H9 (cell line): ENCODE results near the gene MASP2. TPM values are rescaled to one million over a fixed set of nuclear protein-coding genes. Genes with fewer than 3 reads are reported as not detected.
"Not testable (repeated sequence)": the region's sequence is repeated elsewhere in the genome, so short reads cannot be mapped to it uniquely, and the experiment has no call there.

Experiments used
- DNase-seq: peaks from one replicate; pipeline ENCODE4 v3.0.0-alpha.2; 2017
- H2AFZ ChIP-seq: one replicate; pipeline ENCODE4 v1.6.1; 2013; ENCODE audit warnings: mild to moderate bottlenecking, low read length, control low read depth, moderate library complexity
- H2AK5ac ChIP-seq: 2 replicates; pipeline ENCODE4 v1.6.1; 2013; ENCODE audit warnings: low read length, control low read depth, mixed read lengths; ENCODE audit not compliant: insufficient read length
- H2BK120ac ChIP-seq: one replicate; pipeline ENCODE4 v1.6.1; 2013; ENCODE audit warnings: low read depth, mild to moderate bottlenecking, low read length, control low read depth, inconsistent platforms; ENCODE audit not compliant: poor library complexity, severe bottlenecking
- H2BK12ac ChIP-seq: 2 replicates; pipeline ENCODE4 v1.6.1; 2013; ENCODE audit warnings: low read length, control low read depth, mixed read lengths, low read depth; ENCODE audit not compliant: insufficient read length
- H2BK15ac ChIP-seq: 2 replicates; pipeline ENCODE4 v1.6.1; 2013; ENCODE audit warnings: low read depth, low read length, control low read depth
- H2BK20ac ChIP-seq: one replicate; pipeline ENCODE4 v1.6.1; 2013; ENCODE audit warnings: low read depth, mild to moderate bottlenecking, low read length, control low read depth, inconsistent platforms; ENCODE audit not compliant: poor library complexity, severe bottlenecking
- H2BK5ac ChIP-seq: 2 replicates; pipeline ENCODE4 v1.6.1; 2013; ENCODE audit warnings: low read length, control low read depth, mixed read lengths; ENCODE audit not compliant: insufficient read length
- H3K14ac ChIP-seq: 2 replicates; pipeline ENCODE4 v1.6.1; 2013; ENCODE audit warnings: low read length, control low read depth; ENCODE audit not compliant: insufficient read depth
- H3K18ac ChIP-seq: 2 replicates; pipeline ENCODE4 v1.6.1; 2013; ENCODE audit warnings: low read depth, mild to moderate bottlenecking, mixed read lengths, low read length, control low read depth; ENCODE audit not compliant: insufficient read length
- H3K23ac ChIP-seq: 2 replicates; pipeline ENCODE4 v1.6.1; 2013; ENCODE audit warnings: low read length, control low read depth, mixed read lengths, low read depth; ENCODE audit not compliant: insufficient read length
- H3K23me2 ChIP-seq: 2 replicates; pipeline ENCODE4 v1.6.1; 2013; ENCODE audit warnings: low read depth, mild to moderate bottlenecking, mixed read lengths, low read length, control low read depth; ENCODE audit not compliant: insufficient read length, poor library complexity, severe bottlenecking
- H3K27ac ChIP-seq: 2 replicates; pipeline ENCODE4 v1.5.1; 2013; ENCODE audit warnings: low read length, control low read depth, mixed read lengths, low read depth; ENCODE audit not compliant: insufficient read length
- H3K27me3 ChIP-seq: 2 replicates; pipeline ENCODE4 v1.6.1; 2013; ENCODE audit warnings: low read length, control low read depth, inconsistent platforms; ENCODE audit not compliant: insufficient read depth
- H3K4ac ChIP-seq: 2 replicates; pipeline ENCODE4 v1.6.1; 2013; ENCODE audit warnings: low read depth, mild to moderate bottlenecking, control low read depth, inconsistent platforms, low read length, moderate library complexity
- H3K4me1 ChIP-seq: 2 replicates; pipeline ENCODE4 v1.6.1; 2013; ENCODE audit warnings: low read length, control low read depth, inconsistent platforms; ENCODE audit not compliant: insufficient read depth
- H3K4me2 ChIP-seq: 2 replicates; pipeline ENCODE4 v1.6.1; 2013; ENCODE audit warnings: low read length, control low read depth, mixed read lengths; ENCODE audit not compliant: insufficient read length, insufficient read depth
- H3K56ac ChIP-seq: 2 replicates; pipeline ENCODE4 v1.6.1; 2013; ENCODE audit warnings: low read depth, mild to moderate bottlenecking, mixed read lengths, low read length, control low read depth; ENCODE audit not compliant: insufficient read length
- H3K79me1 ChIP-seq: 2 replicates; pipeline ENCODE4 v1.6.1; 2013; ENCODE audit warnings: low read depth, mild to moderate bottlenecking, moderate library complexity, low read length, control low read depth, inconsistent platforms; ENCODE audit not compliant: insufficient read depth, poor library complexity, severe bottlenecking
- H3K79me2 ChIP-seq: 2 replicates; pipeline ENCODE4 v1.6.1; 2013; ENCODE audit warnings: low read length, control low read depth, inconsistent platforms; ENCODE audit not compliant: insufficient read depth
- H3K9ac ChIP-seq: 2 replicates; pipeline ENCODE4 v1.6.1; 2013; ENCODE audit warnings: low read length, control low read depth, mixed read lengths; ENCODE audit not compliant: insufficient read length; ENCODE audit errors: extremely low read depth
- H3K9me3 ChIP-seq: one replicate; pipeline ENCODE4 v1.6.1; 2013; ENCODE audit warnings: low read depth, low read length, inconsistent platforms; ENCODE audit not compliant: control insufficient read depth
- H3T11ph ChIP-seq: one replicate; pipeline ENCODE4 v1.6.1; 2013; ENCODE audit warnings: mild to moderate bottlenecking, low read length, control low read depth, inconsistent platforms
- H4K20me1 ChIP-seq: one replicate; pipeline ENCODE4 v1.6.1; 2013; ENCODE audit not compliant: control insufficient read depth, insufficient read length, insufficient read depth
- H4K5ac ChIP-seq: 2 replicates; pipeline ENCODE4 v1.6.1; 2013; ENCODE audit warnings: low read depth, mild to moderate bottlenecking, mixed read lengths, low read length, control low read depth; ENCODE audit not compliant: insufficient read length
- H4K8ac ChIP-seq: replicated peaks from 2 replicates; pipeline ENCODE4 v1.6.1; 2013; ENCODE audit warnings: low read length, control low read depth, mixed read lengths, low read depth; ENCODE audit not compliant: insufficient read length
- H4K91ac ChIP-seq: 2 replicates; pipeline ENCODE4 v1.6.1; 2013; ENCODE audit warnings: low read depth, mild to moderate bottlenecking, moderate library complexity, mixed read lengths, low read length, control low read depth; ENCODE audit not compliant: insufficient read length
- H3K27ac Mint-ChIP-seq, 3 experiments: 2 replicates in 2 of 3; 3 replicates in 1 of 3; pipeline ENCODE4 v1.8.0; 2020 to 2021; ENCODE audit warnings: mixed read lengths in 3 of 3, mild to moderate bottlenecking in 1 of 3, moderate library complexity in 1 of 3
- H3K27me3 Mint-ChIP-seq: 2 replicates; pipeline ENCODE4 v1.8.0; 2021; ENCODE audit warnings: low read depth, mild to moderate bottlenecking, moderate library complexity, mixed read lengths
- H3K36me3 Mint-ChIP-seq, 3 experiments: 2 replicates in 2 of 3; 3 replicates in 1 of 3; pipeline ENCODE4 v1.8.0; 2020 to 2021; ENCODE audit warnings: low read depth in 3 of 3, mixed read lengths in 3 of 3; ENCODE audit not compliant: insufficient read depth in 1 of 3
- H3K4me1 Mint-ChIP-seq, 2 experiments: 2 replicates each; pipeline ENCODE4 v1.8.0; 2020; ENCODE audit warnings: mixed read lengths in 2 of 2
- H3K4me3 Mint-ChIP-seq, 2 experiments: 2 replicates in 1 of 2; 3 replicates in 1 of 2; pipeline ENCODE4 v1.8.0; 2020 to 2021; ENCODE audit warnings: mild to moderate bottlenecking in 2 of 2, mixed read lengths in 2 of 2, moderate library complexity in 1 of 2
- H3K9me3 Mint-ChIP-seq, 2 experiments: 2 replicates in 1 of 2; 3 replicates in 1 of 2; pipeline ENCODE4 v1.8.0; 2020; ENCODE audit warnings: mild to moderate bottlenecking in 2 of 2, mixed read lengths in 2 of 2, moderate library complexity in 1 of 2
- CTCF ChIP-seq: fragments of 200-600 bp; sonication (generic); conservative IDR thresholded peaks from 3 replicates; pipeline ENCODE4 v1.8.0; 2021; ENCODE audit warnings: antibody characterized with exemption, mild to moderate bottlenecking
- WGBS: extraction: QIAGEN DNeasy Blood & Tissue Kit; methylation state at CpG from one replicate; pipeline ENCODE4 v1.1.7; 2013; ENCODE audit warnings: missing lambda C conversion rate, low lambda C conversion rate, mixed read lengths; ENCODE audit not compliant: insufficient read length; ENCODE audit errors: extremely low coverage; 5-methylcytosine and 5-hydroxymethylcytosine counted together
- total RNA-seq: library from RNA; stranded (reverse); gene quantifications from 2 replicates; pipeline ENCODE4 v1.2.1, GENCODE V29; 2021

MASP2 gene
- total RNA-seq, 1 experiment from 2014 or later = 0.46 TPM

GRCh38 chr1:11041048-11041447, 6.0 kb downstream of the MASP2 start:
- Histone ChIP-seq H3K27me3 (no peaks in the 10 kb centered on the region), H2AFZ (no peak overlapping the region), H3K4me1 (no peaks in the 10 kb centered on the region), H3K9ac (no peak overlapping the region), H3K9me3 (no peaks in the 10 kb centered on the region), H2BK15ac (no peak overlapping the region), H3K14ac (no peak overlapping the region), H3T11ph (no peak overlapping the region), H4K91ac (no peak overlapping the region), H3K18ac (no peak overlapping the region), H4K8ac (no peak overlapping the region), H4K20me1 (peaks cover 4% of the 10 kb centered on the region), H3K56ac (no peak overlapping the region), H2BK12ac (no peak overlapping the region), H3K27ac (no peak overlapping the region), H3K23me2 (no peaks in the 10 kb centered on the region), H3K23ac (no peak overlapping the region), H4K5ac (no peak overlapping the region), H2AK5ac (no peak overlapping the region), H3K79me1 (no peaks in the 10 kb centered on the region), H2BK5ac (no peak overlapping the region), H2BK120ac (no peak overlapping the region), H3K4me2 (no peak overlapping the region), H3K4ac (no peak overlapping the region), H3K79me2 (no peaks in the 10 kb centered on the region; the same call in 1 of the 2 replicates), H2BK20ac (no peak overlapping the region)
- no peak overlapping the region for H3K4me3 Mint-ChIP-seq
- DNase-seq = no peak
- TF ChIP-seq CTCF = no peak
- H3K27ac Mint-ChIP-seq = no peak overlapping the region
- peaks cover 4 to 5% of the 10 kb centered on the region in 2 experiments for H3K4me1 Mint-ChIP-seq
- H3K9me3 Mint-ChIP-seq = no peaks in the 10 kb centered on the region
- peaks cover 7% of the 10 kb centered on the region; the same call in 1 of the 2 replicates for H3K27me3 Mint-ChIP-seq
- H3K36me3 Mint-ChIP-seq = peaks cover 0 to 1% (median 0%) of the 10 kb centered on the region in 3 experiments; a peak in 1 of 7 replicates

GRCh38 chr1:11040105-11040429, 7.0 kb downstream of the MASP2 start:
- not testable (repeated sequence) for H3K56ac ChIP-seq, H3K27ac ChIP-seq, H2BK20ac ChIP-seq

More at GRCh38 chr1:11040105-11040429, 7.0 kb downstream of the MASP2 start:
- H3K9me3 Mint-ChIP-seq, H2BK15ac ChIP-seq, H3K23ac ChIP-seq, H3K9me3 ChIP-seq, DNase-seq, H4K91ac ChIP-seq, H2BK12ac ChIP-seq, H3K14ac ChIP-seq, H2AFZ ChIP-seq, H3K4ac ChIP-seq, H3K4me2 ChIP-seq, H4K20me1 ChIP-seq, H3K36me3 Mint-ChIP-seq, H2AK5ac ChIP-seq, H3K4me3 Mint-ChIP-seq, H2BK5ac ChIP-seq, H3K27me3 ChIP-seq, H3K27me3 Mint-ChIP-seq, H3K79me2 ChIP-seq, H3K27ac Mint-ChIP-seq, H3K18ac ChIP-seq, H4K5ac ChIP-seq, H4K8ac ChIP-seq, H2BK120ac ChIP-seq, H3T11ph ChIP-seq, H3K9ac ChIP-seq, H3K23me2 ChIP-seq, H3K79me1 ChIP-seq, H3K4me1 ChIP-seq, H3K4me1 Mint-ChIP-seq: not testable (repeated sequence)
- WGBS = no CpG with 5 or more reads among the region's 7 CpGs
